ENCODE data around the gene IFT20. TPM values are rescaled to one million over a fixed set of nuclear protein-coding genes. Genes with fewer than 3 reads are reported as not detected.

Gene IFT20
- total RNA-seq = 10 to 100 TPM; 15.6 to 19.6 TPM

- peak within 1 kb of the TSS; percentile 97 to 98 for H3K27ac ChIP-seq
- peak within 1 kb of the TSS; percentile 88 to 95 for H3K4me3 ChIP-seq
- no peak for TF ChIP-seq CTCF (IDR thresholded peaks at IDR 0.05)
- DNase-seq (ENCODE audit: low spot score) = peak; percentile 100
- H3K27me3 ChIP-seq = no peaks in the 10 kb centered on the region
- H3K4me1 ChIP-seq = peaks cover 0 to 59% of the 10 kb centered on the region in 2 donors
- no peaks in the 10 kb centered on the region for H3K9me3 ChIP-seq
- H3K36me3 ChIP-seq = peaks cover 27% of the 10 kb centered on the region
Observed at GRCh38 chr17:28335201-28335958, at the start of gene IFT20, which contains the start of gene TNFAIP1. IFT20 (minus strand) TSS chr17:28335472; CDS start chr17:28331985, 3,487 bp downstream. TNFAIP1 (plus strand) TSS chr17:28335761; CDS start chr17:28339522, 3,761 bp downstream.

DNA sequence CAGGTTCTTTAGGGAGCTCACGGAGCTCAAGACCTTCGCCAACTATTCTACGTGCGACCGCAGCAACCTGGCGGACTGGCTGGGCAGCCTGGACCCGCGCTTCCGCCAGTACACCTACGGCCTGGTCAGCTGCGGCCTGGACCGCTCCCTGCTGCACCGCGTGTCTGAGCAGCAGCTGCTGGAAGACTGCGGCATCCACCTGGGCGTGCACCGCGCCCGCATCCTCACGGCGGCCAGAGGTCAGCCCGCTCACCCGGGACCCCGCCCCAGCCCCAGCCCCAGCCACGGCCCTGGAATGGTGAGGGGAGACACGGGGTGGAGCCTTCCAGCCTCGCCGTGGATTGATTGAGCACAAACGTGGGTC lies 49.7 kb upstream of the IFT20 start:
- peaks cover 0 to 14% of the 10 kb centered on the region in 2 donors for H3K4me1 ChIP-seq
- no peaks in the 10 kb centered on the region for H3K27me3 ChIP-seq
- H3K36me3 ChIP-seq = peaks cover 20% of the 10 kb centered on the region
- H3K9me3 ChIP-seq = no peaks in the 10 kb centered on the region
- DNase-seq (ENCODE audit: low spot score) = no peak
- no peak for TF ChIP-seq CTCF (IDR thresholded peaks at IDR 0.05)
- H3K4me3 ChIP-seq = peak overlapping the region; percentile 36 to 55
- H3K27ac ChIP-seq = no peak overlapping the region

DNA sequence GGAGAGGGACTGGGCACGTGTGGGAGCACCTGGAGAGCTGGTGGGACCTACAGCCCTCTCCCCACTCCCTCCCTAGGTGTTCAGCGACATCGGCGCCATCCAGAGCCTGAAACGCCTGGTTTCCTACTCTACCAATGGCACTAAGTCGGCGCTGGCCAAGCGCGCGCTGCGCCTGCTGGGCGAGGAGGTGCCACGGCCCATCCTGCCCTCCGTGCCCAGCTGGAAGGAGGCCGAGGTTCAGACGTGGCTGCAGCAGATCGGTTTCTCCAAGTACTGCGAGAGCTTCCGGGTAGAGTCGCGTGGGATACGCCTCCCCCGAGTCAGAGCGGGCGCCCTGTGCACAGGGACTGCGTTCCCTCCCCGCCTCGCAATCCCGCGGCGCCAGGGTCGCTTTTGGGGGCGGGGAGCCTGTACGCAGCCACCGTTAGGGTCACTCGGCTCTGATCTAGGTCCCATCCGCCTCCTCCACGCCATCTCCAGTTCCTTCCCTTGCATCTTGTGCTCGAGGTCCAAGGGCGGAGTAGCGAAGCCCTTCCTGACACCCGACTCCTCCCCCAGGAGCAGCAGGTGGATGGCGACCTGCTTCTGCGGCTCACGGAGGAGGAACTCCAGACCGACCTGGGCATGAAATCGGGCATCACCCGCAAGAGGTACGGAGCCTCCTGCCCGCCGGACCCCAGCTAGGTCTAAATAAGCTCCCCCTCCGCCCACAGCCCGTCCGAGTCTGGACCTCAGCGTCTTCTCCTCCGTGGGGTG lies 49.2 kb upstream of the IFT20 start:
- H3K4me3 ChIP-seq = peak overlapping the region; percentile 36 to 55
- H3K27ac ChIP-seq = no peak overlapping the region
- TF ChIP-seq CTCF (IDR thresholded peaks at IDR 0.05) = no peak
- no peak for DNase-seq (ENCODE audit: low spot score)
- no peaks in the 10 kb centered on the region for H3K27me3 ChIP-seq
- H3K36me3 ChIP-seq = peaks cover 14% of the 10 kb centered on the region
- H3K4me1 ChIP-seq = peaks cover 0 to 14% of the 10 kb centered on the region in 2 donors
- H3K9me3 ChIP-seq = no peaks in the 10 kb centered on the region

DNA sequence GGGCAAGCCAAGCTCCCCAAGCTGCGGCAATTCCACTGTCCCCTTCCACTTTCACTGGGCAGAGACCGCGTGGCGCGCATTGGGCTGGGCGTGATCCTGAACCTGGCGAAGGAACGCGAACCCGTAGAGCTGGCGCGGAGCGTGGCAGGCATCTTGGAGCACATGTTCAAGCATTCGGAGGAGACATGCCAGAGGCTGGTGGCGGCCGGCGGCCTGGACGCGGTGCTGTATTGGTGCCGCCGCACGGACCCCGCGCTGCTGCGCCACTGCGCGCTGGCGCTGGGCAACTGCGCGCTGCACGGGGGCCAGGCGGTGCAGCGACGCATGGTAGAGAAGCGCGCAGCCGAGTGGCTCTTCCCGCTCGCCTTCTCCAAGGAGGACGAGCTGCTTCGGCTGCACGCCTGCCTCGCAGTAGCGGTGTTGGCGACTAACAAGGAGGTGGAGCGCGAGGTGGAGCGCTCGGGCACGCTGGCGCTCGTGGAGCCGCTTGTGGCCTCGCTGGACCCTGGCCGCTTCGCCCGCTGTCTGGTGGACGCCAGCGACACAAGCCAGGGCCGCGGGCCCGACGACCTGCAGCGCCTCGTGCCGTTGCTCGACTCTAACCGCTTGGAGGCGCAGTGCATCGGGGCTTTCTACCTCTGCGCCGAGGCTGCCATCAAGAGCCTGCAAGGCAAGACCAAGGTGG lies 46.0 kb upstream of the IFT20 start:
- H3K9me3 ChIP-seq = no peaks in the 10 kb centered on the region
- DNase-seq (ENCODE audit: low spot score) = no peak
- H3K4me1 ChIP-seq = peaks cover 0 to 14% of the 10 kb centered on the region in 2 donors
- peak in 1 of 2 donors; percentile 11 for TF ChIP-seq CTCF (IDR thresholded peaks at IDR 0.05)
- H3K36me3 ChIP-seq = no peaks in the 10 kb centered on the region
- no peak overlapping the region for H3K27ac ChIP-seq
- no peaks in the 10 kb centered on the region for H3K27me3 ChIP-seq
- H3K4me3 ChIP-seq = peak overlapping the region in 1 of 2 donors; percentile 2

GRCh38 chr17:28379814-28380801 lies 44.8 kb upstream of the IFT20 start:
- peaks cover 0 to 14% of the 10 kb centered on the region in 2 donors for H3K4me1 ChIP-seq
- no peaks in the 10 kb centered on the region for H3K36me3 ChIP-seq
- DNase-seq (ENCODE audit: low spot score) = no peak
- no peak overlapping the region for H3K27ac ChIP-seq
- H3K9me3 ChIP-seq = no peaks in the 10 kb centered on the region
- H3K4me3 ChIP-seq = no peak overlapping the region
- no peaks in the 10 kb centered on the region for H3K27me3 ChIP-seq
- TF ChIP-seq CTCF (IDR thresholded peaks at IDR 0.05) = no peak

Data from right atrium auricular region (tissue), 2 donors.